ENCODE measurements around the gene BMP8A.
"Not testable (repeated sequence)": the region's sequence is repeated elsewhere in the genome, so short reads cannot be mapped to it uniquely, and the experiment has no call there.

The BMP8A gene

GRCh38 chr1:39491146-39491921 is at the start of gene BMP8A:
BMP8A (plus strand) TSS chr1:39491636; CDS start chr1:39491992, 356 bp downstream.
- peak; percentile 78 for DNase-seq

DNA sequence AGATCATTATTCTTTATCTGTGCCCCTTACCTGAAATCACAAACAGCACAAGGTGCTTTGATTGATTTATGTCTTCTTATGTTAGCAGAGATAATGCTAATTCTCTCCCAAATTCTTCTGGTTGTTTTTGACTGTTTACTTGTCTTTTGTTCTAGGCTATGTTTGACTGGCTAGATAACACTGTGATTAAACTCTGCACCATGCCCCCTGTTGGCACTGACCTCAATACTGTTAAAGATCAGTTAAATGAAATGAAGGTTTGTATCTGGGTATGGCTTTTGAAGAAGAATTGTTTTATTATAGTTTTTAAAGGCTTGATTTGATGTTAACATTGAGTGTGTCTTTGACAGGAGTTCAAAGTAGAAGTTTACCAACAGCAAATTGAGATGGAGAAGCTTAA is 49.6 kb upstream of the BMP8A start:
- no peak for DNase-seq

- no peak for DNase-seq
Measured at GRCh38 chr1:39445573-39445972, 45.9 kb upstream of the BMP8A start.

- no peak for DNase-seq
Measured at GRCh38 chr1:39446986-39447567, 44.4 kb upstream of the BMP8A start.

- DNase-seq: not testable (repeated sequence)
Measured at GRCh38 chr1:39450041-39450440, 41.4 kb upstream of the BMP8A start.

DNA sequence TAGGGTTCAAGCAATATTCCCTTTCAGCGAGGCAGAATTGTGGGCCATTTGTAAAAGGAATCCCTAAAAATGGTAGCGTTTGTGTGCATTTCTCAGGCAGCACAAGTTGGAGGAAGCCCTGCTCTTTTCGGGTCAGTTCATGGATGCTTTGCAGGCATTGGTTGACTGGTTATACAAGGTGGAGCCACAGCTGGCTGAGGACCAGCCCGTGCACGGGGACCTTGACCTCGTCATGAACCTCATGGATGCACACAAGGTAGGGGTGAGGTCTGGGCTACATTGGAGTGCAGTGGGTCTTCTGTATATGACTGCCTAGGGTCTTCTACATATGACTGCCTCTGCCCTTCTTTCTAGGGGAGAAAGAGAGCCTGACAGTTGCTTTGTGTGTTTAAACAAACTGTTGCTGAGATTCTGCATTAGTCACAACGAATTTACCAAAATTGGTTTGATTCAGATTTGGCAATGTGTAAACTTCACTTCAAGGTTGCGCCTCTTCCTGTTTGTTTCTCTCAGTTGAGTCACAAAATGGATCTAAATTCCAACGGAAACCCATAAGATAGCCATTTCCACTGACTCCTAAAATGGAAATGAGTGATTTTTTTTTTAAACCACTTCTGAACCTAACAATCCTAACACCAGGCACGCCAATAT is 40.4 kb upstream of the BMP8A start:
- no peak for DNase-seq

GRCh38 chr1:39452081-39452480 is 39.4 kb upstream of the BMP8A start:
- DNase-seq: no peak

- no peak for DNase-seq
Measured at GRCh38 chr1:39452540-39452939, 38.9 kb upstream of the BMP8A start.

DNA sequence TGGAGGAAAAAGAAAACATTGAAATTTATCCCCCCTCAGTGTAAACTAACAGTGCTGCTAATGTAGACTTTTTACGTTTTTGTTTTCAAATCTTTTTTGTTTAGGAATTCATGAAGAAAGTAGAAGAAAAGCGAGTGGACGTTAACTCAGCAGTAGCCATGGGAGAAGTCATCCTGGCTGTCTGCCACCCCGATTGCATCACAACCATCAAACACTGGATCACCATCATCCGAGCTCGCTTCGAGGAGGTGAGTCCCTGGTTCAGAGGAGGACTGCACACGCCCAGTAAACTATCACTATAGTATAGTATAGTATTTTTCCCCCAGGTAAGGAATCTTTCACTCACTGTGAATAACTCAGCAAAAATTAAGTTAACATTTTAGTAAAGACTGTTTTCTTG is 37.8 kb upstream of the BMP8A start:
- no peak for DNase-seq

- no peak for DNase-seq
Measured at GRCh38 chr1:39458991-39459390, 32.4 kb upstream of the BMP8A start.

GRCh38 chr1:39462074-39462473 is 29.4 kb upstream of the BMP8A start:
- no peak for DNase-seq

- DNase-seq: no peak
Measured at GRCh38 chr1:39466413-39467107, 24.9 kb upstream of the BMP8A start.

GRCh38 chr1:39467108-39467720 is 24.2 kb upstream of the BMP8A start:
- not testable (repeated sequence) for DNase-seq

GRCh38 chr1:39469150-39469549 is 22.3 kb upstream of the BMP8A start:
- DNase-seq: no peak

DNA sequence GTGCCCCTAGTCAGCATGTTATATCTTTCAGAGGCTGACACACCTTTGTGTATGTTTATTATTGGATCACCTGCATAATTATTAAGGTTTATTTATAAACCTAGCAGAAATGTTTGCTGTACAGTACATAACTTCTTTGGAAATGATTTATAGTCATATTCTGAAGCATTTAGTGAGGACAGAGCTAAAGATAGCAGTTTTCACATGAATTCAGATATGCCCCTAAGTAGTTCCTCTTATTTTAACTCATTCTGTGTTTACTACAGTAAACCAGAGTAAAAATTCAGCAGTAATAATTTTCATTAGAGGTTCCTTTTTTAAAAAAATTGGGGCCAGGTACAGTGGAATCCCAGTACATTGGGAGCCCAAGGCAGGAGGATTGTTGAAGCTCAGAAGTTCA is 21.4 kb upstream of the BMP8A start:
- DNase-seq: no peak

GRCh38 chr1:39472826-39473225 is 18.6 kb upstream of the BMP8A start:
- no peak for DNase-seq

GRCh38 chr1:39473324-39473723 is 18.1 kb upstream of the BMP8A start:
- DNase-seq: no peak

GRCh38 chr1:39474810-39475209 is 16.6 kb upstream of the BMP8A start:
- no peak for DNase-seq

DNA sequence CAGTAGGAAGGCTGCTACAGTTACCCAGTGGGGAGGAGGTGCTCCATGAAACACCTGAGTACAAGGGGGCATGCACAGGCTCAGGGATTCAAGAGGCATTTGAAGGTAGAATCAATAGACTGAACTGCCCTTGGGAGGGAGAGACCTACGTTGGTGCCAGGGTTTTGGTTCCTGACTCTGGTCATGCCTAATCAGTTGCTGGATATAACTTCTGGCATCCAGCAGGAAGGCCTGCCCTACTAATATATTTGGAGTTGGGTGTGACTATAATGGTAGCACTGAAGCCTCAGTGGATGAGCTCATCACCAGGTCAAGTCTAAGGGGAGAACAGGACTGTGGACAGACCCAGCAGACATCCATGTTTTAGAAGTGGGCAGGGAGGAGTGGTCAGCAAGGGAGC is 15.9 kb upstream of the BMP8A start:
- not testable (repeated sequence) for DNase-seq

DNA sequence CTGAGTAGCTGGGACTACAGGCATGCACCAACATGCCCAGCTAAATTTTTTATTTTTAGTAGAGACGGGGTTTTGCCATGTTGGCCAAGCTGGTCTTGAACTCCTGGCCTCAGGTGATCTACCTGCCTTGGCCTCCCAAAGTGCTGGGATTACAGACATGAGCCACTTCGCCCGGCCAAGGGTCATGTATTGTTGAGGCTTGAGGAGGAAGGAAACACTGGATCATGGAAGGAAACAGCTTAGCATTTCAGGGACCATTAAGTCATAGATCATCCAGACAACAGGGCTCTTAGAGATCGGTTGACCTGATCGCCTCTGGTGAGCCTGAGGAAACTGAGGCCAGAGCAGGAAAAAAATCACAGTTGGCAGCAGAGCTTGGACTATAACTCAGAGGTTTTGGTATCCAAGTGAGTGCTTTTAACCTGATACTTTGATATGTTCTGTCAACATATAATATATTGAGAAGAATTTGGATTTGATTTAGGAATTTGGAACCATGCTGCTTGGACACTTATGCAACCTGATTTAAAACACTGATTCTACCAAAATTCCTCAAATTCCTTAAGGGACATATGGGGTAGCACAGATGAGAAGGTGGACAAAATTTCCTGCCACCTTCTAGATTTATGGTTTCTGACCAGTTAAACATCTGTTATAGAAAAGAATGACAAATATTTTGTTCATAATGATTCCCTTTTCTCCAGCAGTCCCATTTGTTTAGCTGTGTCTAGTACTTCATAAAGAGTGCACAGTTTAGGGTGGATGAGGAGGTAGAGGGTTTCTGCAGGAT is 13.1 kb upstream of the BMP8A start:
- DNase-seq: no peak

GRCh38 chr1:39481289-39481688 is 10.1 kb upstream of the BMP8A start:
- DNase-seq: no peak

DNA sequence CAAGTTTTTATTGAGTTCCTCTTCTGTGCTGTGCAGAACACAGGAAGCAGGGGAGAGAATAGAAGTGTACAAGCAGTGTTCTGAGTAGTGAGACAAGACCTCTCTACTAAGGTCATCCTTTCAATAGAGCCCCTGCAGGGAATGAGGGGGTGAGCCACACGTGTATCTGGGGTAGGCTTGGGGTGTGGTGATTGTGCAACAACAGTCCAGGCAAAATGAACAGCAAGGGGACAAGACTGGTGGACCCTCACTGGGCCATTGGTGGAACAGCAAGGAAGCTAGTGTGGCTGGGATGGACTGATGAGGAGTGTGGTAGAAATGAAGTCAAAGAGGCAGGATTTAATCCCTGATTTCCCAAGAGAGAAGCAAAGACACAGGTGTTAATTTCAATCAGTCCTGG is 8.2 kb upstream of the BMP8A start:
- no peak for DNase-seq

All from activated CD8-positive, alpha-beta memory T cell treated with anti-CD3 and anti-CD28 coated beads, Interleukin-2, amount 50 U/mL, for 4 hours (primary cell).